ENCODE data around the gene CSTB. TPM values are rescaled to one million over a fixed set of nuclear protein-coding genes. Genes with fewer than 3 reads are reported as not detected.

The CSTB gene
- total and polyA plus RNA-seq, 2 donors (not counting 3 experiments of a cell fraction or from before 2014, with no cell fraction given), result 65.8 to 83.7 TPM

GRCh38 chr21:43769325-43769958 is 6.7 kb downstream of the CSTB start:
- H3K79me2 ChIP-seq (ENCODE audit: control insufficient read depth, insufficient read depth, low read length), result peaks cover 3% of the 10 kb centered on the region
- TF ChIP-seq GATA2 (IDR thresholded peaks at IDR 0.05; ENCODE audit: insufficient read depth, insufficient read length, low read depth, low read length) (no peak), FOS (IDR thresholded peaks at IDR 0.05; ENCODE audit: borderline replicate concordance, insufficient read depth, low read length) (no peak), EZH2 (IDR thresholded peaks at IDR 0.05; ENCODE audit: borderline replicate concordance, low read depth, low read length, severe bottlenecking) (no peak), POLR2A (IDR thresholded peaks at IDR 0.05; ENCODE audit: low read depth, low read length) (no peak), JUN (IDR thresholded peaks at IDR 0.05; ENCODE audit: borderline replicate concordance, insufficient read depth, insufficient read length, low read depth) (no peak)
- no peaks in the 10 kb centered on the region for H4K20me1 ChIP-seq (replicated peaks; ENCODE audit: control insufficient read depth, extremely low read depth, insufficient read depth, low read length)
- CTCF ChIA-PET, result interaction anchor here (0.9 kb wide), 1 partner anchor 20 kb away, joined by 3 read pairs; no protein-coding TSS in a partner anchor
- no peak overlapping the region for H3K9ac ChIP-seq (replicated peaks; ENCODE audit: extremely low read depth, insufficient read depth, low read length)
- no peak overlapping the region for H3K27ac ChIP-seq (ENCODE audit: insufficient read depth, low read depth, low read length)
- H3K9me3 ChIP-seq (replicated peaks; ENCODE audit: control insufficient read depth, insufficient read depth, low read length), result no peaks in the 10 kb centered on the region
- POLR2A ChIA-PET, result no interaction called here
- H3K36me3 ChIP-seq (ENCODE audit: control insufficient read depth in 2 of 2, extremely low read depth in 1 of 2, insufficient read depth in 2 of 2, low read length in 2 of 2), result peaks cover 3 to 10% of the 10 kb centered on the region in 2 experiments
- no peaks in the 10 kb centered on the region for H3K27me3 ChIP-seq (ENCODE audit: control insufficient read depth in 2 of 2, insufficient read depth in 2 of 2, low read length in 2 of 2)
- DNase-seq (ENCODE audit: low read depth, low spot score) (no peak), FAIRE-seq (no peak)
- no peak overlapping the region for H3K4me2 ChIP-seq (ENCODE audit: insufficient read depth, low read length)
- BruUV-seq (replicated peaks), result no TSS peak
- H3K9me1 ChIP-seq (replicated peaks; ENCODE audit: control insufficient read depth, extremely low read depth, insufficient read depth, low read length), result no peaks in the 10 kb centered on the region
- intact Hi-C loops (cut with micrococcal nuclease) (no loop called here), dilution Hi-C loops (cut with MboI; ENCODE audit: extremely low pct_ligation_motif_present, low sequenced_read_pairs) (no loop called here)
- H3K4me3 ChIP-seq (replicated peaks in 1 of 3; ENCODE audit: insufficient read depth in 1 of 3, low read depth in 1 of 3, low read length in 3 of 3), result no peak overlapping the region
- peaks cover 7% of the 10 kb centered on the region for H3K4me1 ChIP-seq (ENCODE audit: control insufficient read depth, extremely low read depth, insufficient read depth, low read length)
- H2AFZ ChIP-seq (ENCODE audit: low read depth, low read length), result no peak overlapping the region

- Histone ChIP-seq H3K9me1 (replicated peaks; ENCODE audit: control insufficient read depth, extremely low read depth, insufficient read depth, low read length) (no peaks in the 10 kb centered on the region), H3K9me3 (replicated peaks; ENCODE audit: control insufficient read depth, insufficient read depth, low read length) (no peaks in the 10 kb centered on the region), H3K27me3 (ENCODE audit: control insufficient read depth in 2 of 2, insufficient read depth in 2 of 2, low read length in 2 of 2) (no peaks in the 10 kb centered on the region), H3K27ac (ENCODE audit: insufficient read depth, low read depth, low read length) (no peak overlapping the region), H4K20me1 (replicated peaks; ENCODE audit: control insufficient read depth, extremely low read depth, insufficient read depth, low read length) (no peaks in the 10 kb centered on the region), H3K79me2 (ENCODE audit: control insufficient read depth, insufficient read depth, low read length) (no peaks in the 10 kb centered on the region), H2AFZ (ENCODE audit: low read depth, low read length) (peak overlapping the region; percentile 77), H3K4me1 (ENCODE audit: control insufficient read depth, extremely low read depth, insufficient read depth, low read length) (peaks cover 7% of the 10 kb centered on the region), H3K4me2 (ENCODE audit: insufficient read depth, low read length) (no peak overlapping the region), H3K4me3 (replicated peaks in 1 of 3; ENCODE audit: insufficient read depth in 1 of 3, low read depth in 1 of 3, low read length in 3 of 3) (no peak overlapping the region), H3K9ac (replicated peaks; ENCODE audit: extremely low read depth, insufficient read depth, low read length) (no peak overlapping the region), H3K36me3 (ENCODE audit: control insufficient read depth in 2 of 2, extremely low read depth in 1 of 2, insufficient read depth in 2 of 2, low read length in 2 of 2) (peaks cover 0 to 6% of the 10 kb centered on the region in 2 experiments)
- BruUV-seq (replicated peaks), result no TSS peak
- ChIA-PET CTCF (interaction anchor here (0.9 kb wide), 1 partner anchor 21 kb away, joined by 3 read pairs; no protein-coding TSS in a partner anchor), POLR2A (no interaction called here)
- intact Hi-C loops (cut with micrococcal nuclease), result no loop called here
- FAIRE-seq, result no peak
- dilution Hi-C loops (cut with MboI; ENCODE audit: extremely low pct_ligation_motif_present, low sequenced_read_pairs), result no loop called here
- TF ChIP-seq FOS (IDR thresholded peaks at IDR 0.05; ENCODE audit: borderline replicate concordance, insufficient read depth, low read length) (no peak), GATA2 (IDR thresholded peaks at IDR 0.05; ENCODE audit: insufficient read depth, insufficient read length, low read depth, low read length) (no peak), POLR2A (IDR thresholded peaks at IDR 0.05; ENCODE audit: low read depth, low read length) (no peak), MAX (IDR thresholded peaks at IDR 0.05; ENCODE audit: insufficient read depth, insufficient read length) (no peak), CTCF (IDR thresholded peaks at IDR 0.05; ENCODE audit: extremely low read depth in 1 of 2, insufficient read depth in 1 of 2, low read depth in 1 of 2, low read length in 2 of 2) (no peak), MYC (IDR thresholded peaks at IDR 0.05; ENCODE audit: low read depth, low read length) (no peak)
- DNase-seq (ENCODE audit: low read depth, low spot score), result no peak
These were observed 7.3 kb downstream of the CSTB start for GRCh38 chr21:43768868-43769167.
